Testis (tissue), 2 donors: ENCODE data around the gene SLC7A14.

Experiments
- POLR2A ChIP-seq: fragments of 450-650 bp; IDR thresholded peaks from one replicate; pipeline ENCODE4 v1.6.1; 2017; ENCODE audit warnings: antibody characterized with exemption, mild to moderate bottlenecking, moderate library complexity
- TF ChIP-seq, protein P1 (sequence below), 3 experiments: fragments of 450-650 bp in 2 of 3; fragments of 200-600 bp in 1 of 3; sonication (generic) in 1 of 3; IDR thresholded peaks; one replicate each; pipeline ENCODE4 v1.5.1; 2016 to 2019; ENCODE audit warnings: antibody characterized with exemption in 3 of 3, mild to moderate bottlenecking in 2 of 3, moderate library complexity in 1 of 3

- TF ChIP-seq, protein P1, sequence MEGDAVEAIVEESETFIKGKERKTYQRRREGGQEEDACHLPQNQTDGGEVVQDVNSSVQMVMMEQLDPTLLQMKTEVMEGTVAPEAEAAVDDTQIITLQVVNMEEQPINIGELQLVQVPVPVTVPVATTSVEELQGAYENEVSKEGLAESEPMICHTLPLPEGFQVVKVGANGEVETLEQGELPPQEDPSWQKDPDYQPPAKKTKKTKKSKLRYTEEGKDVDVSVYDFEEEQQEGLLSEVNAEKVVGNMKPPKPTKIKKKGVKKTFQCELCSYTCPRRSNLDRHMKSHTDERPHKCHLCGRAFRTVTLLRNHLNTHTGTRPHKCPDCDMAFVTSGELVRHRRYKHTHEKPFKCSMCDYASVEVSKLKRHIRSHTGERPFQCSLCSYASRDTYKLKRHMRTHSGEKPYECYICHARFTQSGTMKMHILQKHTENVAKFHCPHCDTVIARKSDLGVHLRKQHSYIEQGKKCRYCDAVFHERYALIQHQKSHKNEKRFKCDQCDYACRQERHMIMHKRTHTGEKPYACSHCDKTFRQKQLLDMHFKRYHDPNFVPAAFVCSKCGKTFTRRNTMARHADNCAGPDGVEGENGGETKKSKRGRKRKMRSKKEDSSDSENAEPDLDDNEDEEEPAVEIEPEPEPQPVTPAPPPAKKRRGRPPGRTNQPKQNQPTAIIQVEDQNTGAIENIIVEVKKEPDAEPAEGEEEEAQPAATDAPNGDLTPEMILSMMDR (IDR thresholded peaks at IDR 0.05) = no peak
- TF ChIP-seq POLR2A = no peak
These were observed 112.5 kb downstream of the SLC7A14 start for GRCh38 chr3:170473358-170473757.
